B cell (primary cell): ENCODE measurements around the gene DPH2. TPM values are rescaled to one million over a fixed set of nuclear protein-coding genes. Genes with fewer than 3 reads are reported as not detected.

ENCODE experiments used
- ATAC-seq: fragments of 200-7000 bp; cut with Tn5 transposase; one replicate; pipeline ENCODE4 v1.10.0; 2021; ENCODE audit warnings: low read depth, mild to moderate bottlenecking, moderate number of reproducible peaks, moderate library complexity
- CTCF ChIA-PET: fragments of 350-600 bp; sonication (Branson Sonifier 250); formaldehyde crosslinking; loops from one replicate; lab custom pipeline; 2021; ENCODE audit warnings: antibody characterized with exemption, inconsistent platforms; lab: Charles Lee
- POLR2A ChIA-PET: fragments of 350-600 bp; sonication (Branson Sonifier 250); formaldehyde crosslinking; loops from one replicate; lab custom pipeline; 2021; ENCODE audit warnings: antibody characterized with exemption; lab: Charles Lee
- DNase-seq: peaks from one replicate; pipeline ENCODE4 v3.0.0; 2013
- H2AFZ ChIP-seq: 2 replicates; pipeline ENCODE4 v1.6.1; 2012; ENCODE audit warnings: mild to moderate bottlenecking, low read depth, low read length; ENCODE audit not compliant: insufficient read depth, poor library complexity, severe bottlenecking
- H3K27ac ChIP-seq, 2 donors: 1 replicate in 1 of 2; 2 replicates in 1 of 2; pipeline ENCODE4 v1.5.1; 2012 to 2013; ENCODE audit warnings: low read length in 2 of 2, mild to moderate bottlenecking in 2 of 2, moderate library complexity in 1 of 2
- H3K27me3 ChIP-seq, 4 experiments: fragments of 200-600 bp in 1 of 4; sonication (generic) in 1 of 4; replicated peaks in 1 of 4; 1 replicate in 2 of 4; 2 replicates in 2 of 4; pipeline versions ENCODE4 v1.6.1 to v1.7.0; 2013 to 2016; ENCODE audit warnings: low read length in 3 of 4, mild to moderate bottlenecking in 2 of 4, mixed read lengths in 1 of 4, moderate library complexity in 1 of 4; ENCODE audit not compliant: insufficient read depth in 4 of 4, control insufficient read depth in 3 of 4; ENCODE audit errors: control extremely low read depth in 1 of 4
- H3K36me3 ChIP-seq, 2 experiments: replicated peaks in 1 of 2; 1 replicate in 1 of 2; 2 replicates in 1 of 2; pipeline versions ENCODE4 v1.6.1 to v1.7.1; 2013; ENCODE audit warnings: low read length in 1 of 2; ENCODE audit not compliant: insufficient read depth in 2 of 2, control insufficient read depth in 1 of 2; ENCODE audit errors: control extremely low read depth in 1 of 2, extremely low read depth in 1 of 2
- H3K4me1 ChIP-seq, 2 donors: fragments of 200-600 bp in 1 of 2; sonication (generic) in 1 of 2; 1 replicate in 1 of 2; 2 replicates in 1 of 2; pipeline versions ENCODE4 v1.5.1 to v1.6.1; 2013 to 2017; ENCODE audit warnings: low read length in 2 of 2; ENCODE audit not compliant: control insufficient read depth in 2 of 2, insufficient read depth in 2 of 2
- H3K4me2 ChIP-seq: replicated peaks from 2 replicates; pipeline ENCODE3; 2012; ENCODE audit warnings: mild to moderate bottlenecking, low read depth, low read length; ENCODE audit not compliant: poor library complexity, severe bottlenecking
- H3K4me3 ChIP-seq, 5 experiments: fragments of 200-600 bp in 1 of 5; sonication (generic) in 1 of 5; 1 replicate in 3 of 5; 2 replicates in 2 of 5; pipeline versions ENCODE4 v1.5.1 to v1.7.0; 2011 to 2016; ENCODE audit warnings: low read length in 4 of 5, mild to moderate bottlenecking in 4 of 5, low read depth in 2 of 5, control low read depth in 1 of 5, moderate library complexity in 1 of 5; ENCODE audit not compliant: insufficient read depth in 1 of 5; ENCODE audit errors: control extremely low read depth in 1 of 5, extremely low read depth in 1 of 5
- H3K79me2 ChIP-seq: fragments of 200-600 bp; sonication (generic); one replicate; pipeline ENCODE4 v1.6.0; 2016; ENCODE audit warnings: low read length; ENCODE audit not compliant: control insufficient read depth, insufficient read depth
- H3K9ac ChIP-seq: fragments of 200-600 bp; sonication (generic); 2 replicates; pipeline ENCODE4 v1.6.1; 2017; ENCODE audit warnings: mild to moderate bottlenecking, low read length, moderate library complexity
- H3K9me3 ChIP-seq, 3 donors: one replicate each; pipeline versions ENCODE4 v1.6.1 to v1.7.1; 2013; ENCODE audit warnings: low read length in 2 of 3; ENCODE audit not compliant: control insufficient read depth in 2 of 3, insufficient read depth in 1 of 3; ENCODE audit errors: control extremely low read depth in 1 of 3
- H4K20me1 ChIP-seq: 2 replicates; pipeline ENCODE4 v1.6.0; 2012; ENCODE audit warnings: mild to moderate bottlenecking, low read length; ENCODE audit not compliant: insufficient read depth, control insufficient read depth, poor library complexity, severe bottlenecking
- H3K27ac Mint-ChIP-seq: one replicate; pipeline ENCODE4 v1.8.0; 2021; ENCODE audit warnings: mixed read lengths
- H3K27me3 Mint-ChIP-seq: one replicate; pipeline ENCODE4 v1.8.0; 2021; ENCODE audit warnings: mixed read lengths
- H3K4me1 Mint-ChIP-seq: one replicate; pipeline ENCODE4 v1.8.0; 2021; ENCODE audit warnings: mixed read lengths
- H3K4me3 Mint-ChIP-seq: one replicate; pipeline ENCODE4 v1.8.0; 2021; ENCODE audit warnings: mixed read lengths
- H3K9me3 Mint-ChIP-seq: one replicate; pipeline ENCODE4 v1.8.0; 2022; ENCODE audit warnings: mixed read lengths; ENCODE audit not compliant: insufficient read depth
- CTCF ChIP-seq: fragments of 200-600 bp; IDR thresholded peaks from one replicate; pipeline ENCODE4 v1.8.0; 2022; ENCODE audit warnings: antibody characterized with exemption, mild to moderate bottlenecking
- EZH2 ChIP-seq: IDR thresholded peaks from 2 replicates; pipeline ENCODE4 v1.6.1; 2012; ENCODE audit warnings: borderline replicate concordance, low read depth, mild to moderate bottlenecking, moderate library complexity, low read length; ENCODE audit not compliant: insufficient read depth, poor library complexity, severe bottlenecking
- WGBS: methylation state at CpG from one replicate; pipeline ENCODE4 v1.1.5; 2013; ENCODE audit warnings: missing lambda C conversion rate; ENCODE audit not compliant: insufficient coverage; 5-methylcytosine and 5-hydroxymethylcytosine counted together
- intact Hi-C: fragments of 100-400 bp; cut with micrococcal nuclease; formaldehyde crosslinking; loops from one replicate; pipeline ENCODE4 v1.10.0; 2022
- polyA plus RNA-seq: library from polyadenylated mRNA; depleted of rRNA; stranded (reverse); fragments of >200 nt; gene quantifications from 2 replicates; pipeline ENCODE4 v1.2.3, GENCODE V29; 2012
- total RNA-seq, 2 donors: library from RNA; stranded (reverse); fragments of 120-200 nt in 1 of 2; gene quantifications; 1 replicate in 1 of 2; 2 replicates in 1 of 2; pipeline versions ENCODE4 v1.2.3 to v1.2.4, GENCODE V29; 2013 to 2022

DPH2 gene
- total and polyA plus RNA-seq, 2 donors (not counting 1 experiment from before 2014, with no cell fraction given) = 30.5 to 71.9 TPM

- Mint-ChIP-seq H3K9me3 (no peaks in the 10 kb centered on the region), H3K27me3 (no peaks in the 10 kb centered on the region), H3K4me1 (no peaks in the 10 kb centered on the region), H3K4me3 (no peak overlapping the region), H3K27ac (no peak overlapping the region)
- Histone ChIP-seq H2AFZ (no peak overlapping the region), H3K9ac (no peak overlapping the region), H3K36me3 (peaks cover 0 to 5% of the 10 kb centered on the region in 2 experiments), H3K27me3 (no peaks in the 10 kb centered on the region), H3K4me3 (no peak overlapping the region), H3K79me2 (no peaks in the 10 kb centered on the region), H3K4me1 (no peaks in the 10 kb centered on the region), H3K9me3 (no peaks in the 10 kb centered on the region), H3K4me2 (no peak overlapping the region), H4K20me1 (no peaks in the 10 kb centered on the region), H3K27ac (no peak overlapping the region)
- ATAC-seq (no peak), DNase-seq (no peak)
- POLR2A ChIA-PET = no interaction called here
- intact Hi-C loops = no loop called here
- CTCF ChIA-PET = interaction anchor here (0.9 kb wide), 1 partner anchor 9 kb away, joined by 3 read pairs; no protein-coding TSS in a partner anchor
- TF ChIP-seq EZH2 (no peak), CTCF (no peak)
- WGBS = 87% methylated on average over 3 of the region's 5 CpGs
Measured at GRCh38 chr1:43963890-43964289, 5.9 kb upstream of the DPH2 start.

- H2AFZ ChIP-seq = no peak overlapping the region
- H3K4me3 ChIP-seq = no peak overlapping the region
- ChIA-PET CTCF (no interaction called here), POLR2A (no interaction called here)
- H3K27me3 ChIP-seq = no peaks in the 10 kb centered on the region
- DNase-seq = no peak
- H3K4me1 Mint-ChIP-seq = peaks cover 11% of the 10 kb centered on the region
- H3K79me2 ChIP-seq = peaks cover 3% of the 10 kb centered on the region
- peaks cover 0 to 3% of the 10 kb centered on the region in 2 experiments for H3K36me3 ChIP-seq
- H3K9me3 Mint-ChIP-seq = no peaks in the 10 kb centered on the region
- no peak overlapping the region for H3K4me3 Mint-ChIP-seq
- intact Hi-C loops = no loop called here
- no peaks in the 10 kb centered on the region for H3K27me3 Mint-ChIP-seq
- 98% methylated on average over 3 of the region's 3 CpGs for WGBS
- no peak overlapping the region for H3K27ac Mint-ChIP-seq
- H3K4me1 ChIP-seq = peaks cover 6 to 9% of the 10 kb centered on the region in 2 donors
- no peak overlapping the region for H3K4me2 ChIP-seq
- H3K27ac ChIP-seq = no peak overlapping the region
- no peak for ATAC-seq
- peaks cover 3% of the 10 kb centered on the region for H4K20me1 ChIP-seq
- H3K9ac ChIP-seq = no peak overlapping the region
- TF ChIP-seq CTCF (no peak), EZH2 (no peak)
- no peaks in the 10 kb centered on the region for H3K9me3 ChIP-seq
Measured at GRCh38 chr1:43965316-43965715, 4.5 kb upstream of the DPH2 start.
